Glomerular visceral epithelial cell (primary cell): Measurements from ENCODE around the gene KDM2A.
"Not testable (repeated sequence)": the region's sequence is repeated elsewhere in the genome, so short reads cannot be mapped to it uniquely, and the experiment has no call there.

Experiments
- DNase-seq: peaks from one replicate; pipeline ENCODE4 v3.0.0-alpha.2; 2016; ENCODE audit errors: extremely low spot score

Gene KDM2A

GRCh38 chr11:67167719-67168118, 48.7 kb downstream of the KDM2A start:
- DNase-seq = no peak

GRCh38 chr11:67168911-67169310, 49.8 kb downstream of the KDM2A start:
- DNase-seq = not testable (repeated sequence)

- DNase-seq = no peak
Measured at GRCh38 chr11:67174311-67174710, 55.2 kb downstream of the KDM2A start.

- DNase-seq = no peak
Measured at GRCh38 chr11:67177399-67178281, 58.6 kb downstream of the KDM2A start.

- DNase-seq = no peak
Measured at GRCh38 chr11:67178421-67178820, 59.4 kb downstream of the KDM2A start.

GRCh38 chr11:67178878-67179277, 59.8 kb downstream of the KDM2A start:
- no peak for DNase-seq

- no peak for DNase-seq
Measured at GRCh38 chr11:67179892-67180490, 60.9 kb downstream of the KDM2A start.

GRCh38 chr11:67194096-67194495, 75.0 kb downstream of the KDM2A start:
- DNase-seq = no peak

- DNase-seq = no peak
Measured at GRCh38 chr11:67195971-67196456, 77.0 kb downstream of the KDM2A start.

GRCh38 chr11:67197606-67198005, 78.5 kb downstream of the KDM2A start:
- no peak for DNase-seq

GRCh38 chr11:67198781-67199180, 79.7 kb downstream of the KDM2A start:
- DNase-seq = peak; percentile 12

GRCh38 chr11:67199751-67200150, 80.7 kb downstream of the KDM2A start:
- DNase-seq = no peak

- DNase-seq = no peak
Measured at GRCh38 chr11:67202028-67202427, 83.0 kb downstream of the KDM2A start.

- no peak for DNase-seq
Measured at GRCh38 chr11:67204822-67205221, 85.8 kb downstream of the KDM2A start.

GRCh38 chr11:67209222-67209621, 90.2 kb downstream of the KDM2A start:
- not testable (repeated sequence) for DNase-seq

- DNase-seq = no peak
Measured at GRCh38 chr11:67211656-67212436, 92.8 kb downstream of the KDM2A start.

- no peak for DNase-seq
Measured at GRCh38 chr11:67213178-67213621, 94.1 kb downstream of the KDM2A start.

GRCh38 chr11:67227726-67228125, 108.7 kb downstream of the KDM2A start:
- no peak for DNase-seq

GRCh38 chr11:67230406-67230805, 111.3 kb downstream of the KDM2A start:
- no peak for DNase-seq

GRCh38 chr11:67230886-67231285, 111.8 kb downstream of the KDM2A start:
- DNase-seq = no peak

- DNase-seq = no peak
Measured at GRCh38 chr11:67233584-67234190, 114.6 kb downstream of the KDM2A start.

GRCh38 chr11:67234571-67234970, 115.5 kb downstream of the KDM2A start:
- not testable (repeated sequence) for DNase-seq
